HUDEP-2 (cell line): Measurements from ENCODE around the gene GMPS.
"Not testable (repeated sequence)": the region's sequence is repeated elsewhere in the genome, so short reads cannot be mapped to it uniquely, and the experiment has no call there.

ENCODE experiments used
- DNase-seq, 76 experiments: peaks; one replicate each; lab custom pipeline; 2025; ENCODE audit not compliant: unreplicated experiment in 76 of 76; lab: John Stamatoyannopoulos, UW

The GMPS gene

DNA sequence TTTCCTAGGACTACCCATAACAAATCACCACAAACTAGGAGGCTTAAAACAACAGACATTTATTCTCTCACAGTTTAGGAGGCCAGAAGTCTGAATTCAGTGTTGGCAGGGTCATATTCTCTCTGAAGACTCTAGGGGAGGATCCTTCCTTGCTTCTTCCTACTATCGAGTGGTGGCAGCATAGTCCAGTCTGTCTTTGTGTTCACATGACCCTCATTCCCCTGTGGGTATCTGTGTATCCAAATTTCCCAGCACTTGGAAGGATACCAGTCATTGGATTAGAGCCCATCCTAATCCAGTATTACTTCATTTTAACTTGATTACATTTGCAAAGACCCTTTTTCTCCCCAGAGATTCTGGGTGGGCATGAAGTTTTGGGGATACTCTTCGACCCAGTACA is 63.8 kb downstream of the GMPS start:
- no peak for DNase-seq

DNA sequence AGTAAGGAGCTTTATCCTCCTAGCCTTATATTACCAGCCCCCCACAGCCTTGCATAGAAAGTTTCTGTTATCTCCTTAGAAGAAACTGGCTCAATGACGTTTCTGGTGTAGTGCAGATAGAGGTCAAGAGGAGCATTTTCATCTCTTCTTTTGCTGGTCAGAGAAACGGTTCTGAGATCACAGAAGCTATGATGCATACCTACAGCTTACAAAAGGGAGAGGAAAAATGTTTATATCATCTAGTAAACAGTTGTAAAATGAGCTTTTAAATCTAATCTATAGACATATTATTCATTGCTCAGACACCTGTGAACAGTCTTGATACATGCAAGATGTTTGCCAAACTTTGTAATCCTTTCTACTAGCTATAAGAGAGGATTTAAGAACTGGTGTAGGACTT is 68.0 kb downstream of the GMPS start:
- peak in 9 of 76 experiments; percentile 3 to 32 (median 14) for DNase-seq

GRCh38 chr3:155941354-155941753 is 70.9 kb downstream of the GMPS start:
- DNase-seq = no peak

DNA sequence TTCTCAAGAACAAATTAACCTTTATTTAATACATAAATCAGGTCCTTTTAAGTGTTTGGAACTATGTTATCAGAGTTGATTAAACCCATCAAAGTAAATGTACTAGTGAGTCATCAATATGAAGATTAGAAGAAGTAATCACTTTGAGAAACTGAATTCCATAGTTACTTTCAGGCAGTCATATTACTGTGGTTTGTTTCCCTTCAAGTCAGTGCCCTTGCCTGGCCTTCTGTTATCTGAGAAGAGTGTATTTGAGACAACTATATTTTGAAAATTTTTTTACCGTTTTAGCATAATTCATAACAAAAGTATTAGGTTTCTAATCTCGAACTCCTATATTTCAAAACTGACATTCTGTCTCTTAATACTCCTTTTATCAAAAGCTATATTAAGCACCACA is 73.6 kb downstream of the GMPS start:
- no peak for DNase-seq

- no peak for DNase-seq
Observed at GRCh38 chr3:155946178-155946577, 75.7 kb downstream of the GMPS start.

DNA sequence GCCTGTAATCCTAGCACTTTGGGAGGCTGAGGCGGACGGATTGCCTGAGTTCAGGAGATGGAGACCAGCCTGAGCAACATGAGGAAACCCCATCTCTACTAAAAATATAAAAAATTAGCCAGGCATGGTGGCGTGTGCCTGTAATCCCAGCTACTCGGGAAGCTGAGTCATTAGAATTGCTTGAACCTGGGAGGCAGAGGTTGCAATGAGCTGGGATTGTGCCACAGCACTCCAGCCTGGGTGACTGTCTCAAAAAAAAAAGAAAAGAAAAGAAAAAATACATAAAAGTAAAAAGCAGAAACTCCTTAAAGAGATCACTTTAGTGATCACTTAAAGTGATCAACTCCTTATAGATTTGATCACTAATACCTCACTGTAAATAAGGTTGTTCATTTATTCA is 78.0 kb downstream of the GMPS start:
- no peak for DNase-seq

- no peak for DNase-seq
Observed at GRCh38 chr3:155949453-155950217, 79.2 kb downstream of the GMPS start.

DNA sequence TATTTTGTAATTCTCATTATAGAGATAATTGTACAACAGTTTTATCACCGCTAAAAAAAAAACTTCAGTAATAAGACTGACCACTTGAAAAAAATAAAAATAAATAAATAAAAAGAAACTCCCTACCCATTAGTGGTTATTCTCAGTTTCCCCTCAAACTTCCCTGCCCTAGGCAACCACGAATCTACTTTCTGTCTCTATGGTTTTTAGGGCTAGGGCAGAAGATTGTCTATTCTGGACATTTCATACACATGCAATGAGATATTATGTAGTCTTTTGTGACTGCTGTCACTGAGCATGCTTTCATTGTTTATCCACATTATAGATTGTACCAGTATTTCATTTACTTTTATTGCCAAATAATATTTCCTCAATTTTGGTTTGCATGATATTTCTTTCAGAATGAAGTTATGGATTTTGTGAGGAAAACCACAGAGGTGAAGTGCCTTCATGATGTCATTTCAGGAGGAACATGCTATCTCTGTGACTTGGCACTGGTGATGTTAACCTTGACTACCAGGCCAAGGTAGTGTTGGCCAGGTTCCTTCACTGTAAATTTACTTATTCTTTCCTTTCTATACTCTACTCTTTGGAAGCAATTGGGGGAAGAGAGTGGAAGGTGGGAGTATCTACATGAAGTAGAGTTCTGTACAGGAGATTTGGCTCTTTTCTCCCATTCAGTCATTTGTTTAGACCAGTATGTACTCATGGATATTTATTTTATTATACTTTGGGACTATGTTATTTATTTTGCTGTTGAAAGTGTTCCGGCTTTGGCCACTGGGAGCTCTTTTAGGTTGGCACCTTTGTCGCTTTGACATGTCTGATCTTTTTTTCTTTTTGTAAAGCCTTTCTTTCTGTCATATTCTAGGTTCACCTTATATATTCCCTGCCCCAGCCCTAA is 86.3 kb downstream of the GMPS start:
- no peak for DNase-seq

DNA sequence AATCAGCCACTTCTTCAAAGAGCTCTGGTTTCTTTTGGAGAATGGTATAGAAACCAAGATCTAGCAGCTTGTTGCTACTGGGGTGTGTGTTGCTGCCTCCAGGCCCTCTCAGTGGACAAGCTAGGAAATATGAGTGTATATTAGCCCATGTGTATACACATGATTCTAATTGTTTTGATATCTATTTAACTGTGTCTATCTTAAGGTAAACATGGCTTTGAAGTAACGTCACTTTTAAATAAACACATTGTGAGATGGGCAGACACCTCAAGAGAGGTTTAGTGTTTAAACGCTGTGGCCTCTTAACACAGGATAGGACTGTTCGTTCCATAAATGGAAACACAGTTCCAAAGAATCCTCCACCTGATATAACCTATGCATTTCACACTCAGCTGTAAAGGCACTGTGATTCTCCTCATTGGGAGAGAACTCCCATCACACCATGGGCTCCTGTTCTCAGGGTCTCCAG is 87.0 kb downstream of the GMPS start:
- DNase-seq = no peak

GRCh38 chr3:155958676-155959075 is 88.2 kb downstream of the GMPS start:
- no peak for DNase-seq

- no peak for DNase-seq
Observed at GRCh38 chr3:155960060-155960459, 89.6 kb downstream of the GMPS start.

DNA sequence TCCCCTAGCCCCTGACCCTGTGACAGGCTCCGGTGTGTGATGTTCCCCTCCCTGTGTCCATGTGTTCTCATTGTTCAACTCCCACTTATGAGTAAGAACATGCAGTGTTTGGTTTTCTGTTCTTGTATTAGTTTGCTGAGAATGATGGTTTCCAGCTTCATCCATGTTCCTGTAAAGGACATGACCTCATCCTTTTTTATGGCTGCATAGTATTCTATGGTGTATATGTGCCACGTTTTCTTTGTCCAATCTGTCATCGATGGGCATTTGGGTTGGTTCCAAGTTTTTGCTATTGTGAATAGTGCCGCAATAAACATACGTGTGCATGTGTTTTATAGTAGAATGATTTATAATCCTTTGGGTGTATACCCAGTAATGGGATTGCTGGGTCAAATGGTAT is 90.6 kb downstream of the GMPS start:
- DNase-seq = not testable (repeated sequence)

GRCh38 chr3:155963570-155963969 is 93.1 kb downstream of the GMPS start:
- DNase-seq = no peak

GRCh38 chr3:155970398-155970797 is 99.9 kb downstream of the GMPS start:
- DNase-seq = no peak

GRCh38 chr3:155972885-155973584 is 102.6 kb downstream of the GMPS start:
- DNase-seq = no peak

- DNase-seq = no peak
Observed at GRCh38 chr3:155978324-155978723, 107.9 kb downstream of the GMPS start.

DNA sequence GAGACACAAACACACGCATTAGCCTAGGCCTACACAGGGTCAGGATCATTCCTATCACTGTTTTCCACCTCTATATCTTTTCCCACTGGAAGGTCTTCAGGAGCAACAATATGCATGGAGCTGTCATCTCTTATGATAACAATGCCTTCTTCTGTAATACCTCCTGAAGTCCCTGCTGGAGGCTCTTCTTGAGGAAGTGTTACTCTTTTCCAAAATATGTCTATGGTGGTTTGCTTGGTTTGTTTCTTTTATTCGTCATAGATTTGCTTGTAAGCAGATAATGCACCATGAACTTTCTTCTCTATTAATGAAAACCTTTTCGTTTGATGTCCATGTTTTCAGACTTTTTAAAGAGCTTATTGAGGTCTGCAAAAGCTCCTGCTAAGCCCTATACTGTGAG is 109.3 kb downstream of the GMPS start:
- DNase-seq = no peak

DNA sequence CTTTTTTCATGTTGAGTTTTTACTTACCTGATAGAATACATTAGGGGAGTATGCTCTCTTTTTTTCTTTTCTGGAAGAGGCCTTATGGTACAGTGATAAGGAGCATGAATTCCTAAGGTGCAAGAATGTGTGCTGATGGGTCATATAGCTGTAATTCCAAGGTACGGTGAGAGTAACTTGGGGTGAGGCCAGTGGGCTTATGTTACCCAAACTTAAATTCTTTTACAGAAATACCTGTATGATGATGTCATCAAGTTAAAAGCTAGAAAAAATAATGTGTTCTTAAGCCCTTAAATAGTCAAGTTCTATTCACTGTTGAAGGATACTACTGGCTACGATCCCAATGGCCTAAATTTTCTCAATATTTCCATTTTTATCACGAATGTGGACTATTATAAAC is 111.2 kb downstream of the GMPS start:
- DNase-seq = no peak

- peak in 3 of 76 experiments; percentile 1 to 16 (median 11) for DNase-seq
Observed at GRCh38 chr3:155983834-155984474, 113.5 kb downstream of the GMPS start.

GRCh38 chr3:155984791-155985417 is 114.5 kb downstream of the GMPS start:
- DNase-seq = no peak
